BE2C (cell line): ENCODE measurements around the gene PRPS1.

Experiments
- DNase-seq: peaks from one replicate; pipeline ENCODE4 v3.0.0-alpha.2; 2020
- H3K27me3 ChIP-seq: fragments of 250-450 bp; sonication (Bioruptor Pico); 2 replicates; pipeline ENCODE4 v1.5.1; 2020; ENCODE audit warnings: mild to moderate bottlenecking
- H3K36me3 ChIP-seq: fragments of 250-450 bp; sonication (Bioruptor Pico); 2 replicates; pipeline ENCODE4 v1.5.1; 2020; ENCODE audit warnings: mild to moderate bottlenecking
- H3K4me1 ChIP-seq: fragments of 250-450 bp; sonication (Bioruptor Pico); 2 replicates; pipeline ENCODE4 v1.5.1; 2020
- H3K4me3 ChIP-seq: 2 replicates; pipeline ENCODE4 v1.5.1; 2011; ENCODE audit warnings: low read depth, low read length
- H3K9me3 ChIP-seq: fragments of 250-450 bp; sonication (Bioruptor Pico); 2 replicates; pipeline ENCODE4 v1.5.1; 2020
- CTCF ChIP-seq: IDR thresholded peaks from 2 replicates; pipeline ENCODE4 v1.5.1; 2012; ENCODE audit warnings: mild to moderate bottlenecking, low read depth, low read length

PRPS1 gene

GRCh38 chrX:107626481-107626880, 1.8 kb upstream of the PRPS1 start:
- H3K36me3 ChIP-seq: no peaks in the 10 kb centered on the region
- H3K4me3 ChIP-seq: no peak overlapping the region
- TF ChIP-seq CTCF: no peak
- H3K4me1 ChIP-seq: no peaks in the 10 kb centered on the region
- no peaks in the 10 kb centered on the region for H3K9me3 ChIP-seq
- DNase-seq: no peak
- H3K27me3 ChIP-seq: no peaks in the 10 kb centered on the region

- no peak overlapping the region for H3K4me3 ChIP-seq
- DNase-seq: no peak
- no peak for TF ChIP-seq CTCF
These were observed 1.4 kb upstream of the PRPS1 start for GRCh38 chrX:107626916-107627315.

GRCh38 chrX:107628662-107629539, 591 bp downstream of the PRPS1 start:
- Histone ChIP-seq H3K27me3 (no peaks in the 10 kb centered on the region), H3K36me3 (no peaks in the 10 kb centered on the region), H3K4me3 (peak overlapping the region; percentile 85), H3K4me1 (no peaks in the 10 kb centered on the region), H3K9me3 (no peaks in the 10 kb centered on the region)
- TF ChIP-seq CTCF: no peak
- peak; percentile 30 for DNase-seq

More at GRCh38 chrX:107626916-107627315, 1.4 kb upstream of the PRPS1 start:
- no peaks in the 10 kb centered on the region for H3K4me1 ChIP-seq
- H3K27me3 ChIP-seq: no peaks in the 10 kb centered on the region
- no peaks in the 10 kb centered on the region for H3K9me3 ChIP-seq
- H3K36me3 ChIP-seq: no peaks in the 10 kb centered on the region

- peak; percentile 42 for TF ChIP-seq CTCF
- Histone ChIP-seq H3K27me3 (no peaks in the 10 kb centered on the region), H3K4me3 (peak overlapping the region; percentile 85), H3K9me3 (no peaks in the 10 kb centered on the region), H3K36me3 (no peaks in the 10 kb centered on the region), H3K4me1 (no peaks in the 10 kb centered on the region)
- DNase-seq: peak; percentile 15
These were observed 1.2 kb downstream of the PRPS1 start for GRCh38 chrX:107629540-107629909.

GRCh38 chrX:107630031-107630689, 1.9 kb downstream of the PRPS1 start:
- Histone ChIP-seq H3K4me1 (no peaks in the 10 kb centered on the region), H3K4me3 (peak overlapping the region; percentile 85), H3K27me3 (no peaks in the 10 kb centered on the region), H3K36me3 (no peaks in the 10 kb centered on the region), H3K9me3 (no peaks in the 10 kb centered on the region)
- no peak for DNase-seq
- no peak for TF ChIP-seq CTCF

- TF ChIP-seq CTCF: no peak
These were observed 4.0 kb downstream of the PRPS1 start for GRCh38 chrX:107632346-107632745.

More at GRCh38 chrX:107632346-107632745, 4.0 kb downstream of the PRPS1 start:
- Histone ChIP-seq H3K4me1 (no peaks in the 10 kb centered on the region), H3K36me3 (no peaks in the 10 kb centered on the region), H3K9me3 (no peaks in the 10 kb centered on the region), H3K4me3 (no peak overlapping the region), H3K27me3 (no peaks in the 10 kb centered on the region)
- DNase-seq: no peak
